C4-2B (cell line): ENCODE results near the gene NKD1.

ENCODE experiments used
- ZFX ChIP-seq: fragments of 450-650 bp; IDR thresholded peaks from 2 replicates; pipeline ENCODE4 v1.6.1; 2017
- TF ChIP-seq, protein P1 (sequence below): fragments of 450-650 bp; conservative IDR thresholded peaks from 2 replicates; pipeline ENCODE4 v1.5.1; 2017; ENCODE audit warnings: mild to moderate bottlenecking

DNA sequence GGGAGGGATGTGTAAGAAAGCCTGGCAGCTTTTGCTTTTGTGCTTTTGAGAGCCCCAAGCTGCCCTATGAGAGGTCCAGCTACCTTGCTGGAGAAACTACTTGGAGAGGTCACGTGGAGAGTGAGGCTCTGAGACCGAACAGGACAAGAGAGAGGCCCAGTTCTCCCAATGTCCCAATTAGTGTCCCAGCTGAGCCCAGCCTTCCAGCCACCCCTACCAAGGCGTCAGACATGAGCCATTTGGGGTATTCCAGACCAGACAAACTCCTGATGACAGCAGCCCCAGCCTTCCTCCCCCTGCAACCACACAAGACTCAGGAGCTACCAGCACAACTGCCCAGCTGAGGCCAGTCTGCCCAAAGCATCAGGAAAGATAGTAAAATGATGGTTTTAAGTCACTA, 35.0 kb downstream of the NKD1 start:
- TF ChIP-seq, protein P1, sequence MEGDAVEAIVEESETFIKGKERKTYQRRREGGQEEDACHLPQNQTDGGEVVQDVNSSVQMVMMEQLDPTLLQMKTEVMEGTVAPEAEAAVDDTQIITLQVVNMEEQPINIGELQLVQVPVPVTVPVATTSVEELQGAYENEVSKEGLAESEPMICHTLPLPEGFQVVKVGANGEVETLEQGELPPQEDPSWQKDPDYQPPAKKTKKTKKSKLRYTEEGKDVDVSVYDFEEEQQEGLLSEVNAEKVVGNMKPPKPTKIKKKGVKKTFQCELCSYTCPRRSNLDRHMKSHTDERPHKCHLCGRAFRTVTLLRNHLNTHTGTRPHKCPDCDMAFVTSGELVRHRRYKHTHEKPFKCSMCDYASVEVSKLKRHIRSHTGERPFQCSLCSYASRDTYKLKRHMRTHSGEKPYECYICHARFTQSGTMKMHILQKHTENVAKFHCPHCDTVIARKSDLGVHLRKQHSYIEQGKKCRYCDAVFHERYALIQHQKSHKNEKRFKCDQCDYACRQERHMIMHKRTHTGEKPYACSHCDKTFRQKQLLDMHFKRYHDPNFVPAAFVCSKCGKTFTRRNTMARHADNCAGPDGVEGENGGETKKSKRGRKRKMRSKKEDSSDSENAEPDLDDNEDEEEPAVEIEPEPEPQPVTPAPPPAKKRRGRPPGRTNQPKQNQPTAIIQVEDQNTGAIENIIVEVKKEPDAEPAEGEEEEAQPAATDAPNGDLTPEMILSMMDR = no peak
- no peak for TF ChIP-seq ZFX
